IMR-90 (cell line): ENCODE measurements around the gene FAM234B. TPM values are rescaled to one million over a fixed set of nuclear protein-coding genes. Genes with fewer than 3 reads are reported as not detected.

ENCODE experiments used
- ATAC-seq: fragments of 200-7000 bp; cut with Tn5 transposase; 2 replicates; pipeline ENCODE4 v1.9.1; 2020; ENCODE audit warnings: low read depth, mild to moderate bottlenecking, moderate library complexity
- BruUV-seq: library from RNA; stranded (reverse); fragments of 400-500 nt; replicated peaks from 2 replicates; lab custom pipeline; 2021; lab: Mats Ljungman, UMichigan
- CTCF ChIA-PET: fragments of 300-600 bp; formaldehyde crosslinking; extraction: SDS; loops from one replicate; lab custom pipeline; 2021; ENCODE audit warnings: antibody characterized with exemption; lab: Yijun Ruan, JAX
- POLR2A ChIA-PET: fragments of 300-600 bp; sonication (Branson Sonifier 250); formaldehyde crosslinking; loops from one replicate; lab custom pipeline; 2022; ENCODE audit warnings: antibody characterized with exemption; ENCODE audit not compliant: unreplicated experiment; lab: Charles Lee
- DNase-seq: peaks from one replicate; pipeline ENCODE4 v3.0.0; 2013
- H2AFZ ChIP-seq: replicated peaks from 2 replicates; pipeline ENCODE3; 2013; ENCODE audit warnings: low read length, mild to moderate bottlenecking; ENCODE audit not compliant: poor library complexity
- H2AK5ac ChIP-seq: 2 replicates; pipeline ENCODE4 v1.6.1; 2013; ENCODE audit warnings: low read depth, low read length, inconsistent platforms
- H2AK9ac ChIP-seq: replicated peaks from 2 replicates; pipeline ENCODE3; 2013; ENCODE audit warnings: mild to moderate bottlenecking, low read depth, low read length, moderate library complexity; ENCODE audit not compliant: poor library complexity
- H2BK120ac ChIP-seq: 2 replicates; pipeline ENCODE4 v1.6.1; 2013; ENCODE audit warnings: low read depth, low read length, inconsistent platforms
- H2BK15ac ChIP-seq: 3 replicates; pipeline ENCODE4 v1.6.1; 2013; ENCODE audit warnings: low read depth, low read length, inconsistent platforms
- H2BK20ac ChIP-seq: 2 replicates; pipeline ENCODE4 v1.6.1; 2013; ENCODE audit warnings: low read depth, mild to moderate bottlenecking, inconsistent platforms, low read length, moderate library complexity
- H2BK5ac ChIP-seq: 2 replicates; pipeline ENCODE4 v1.6.1; 2013; ENCODE audit warnings: mild to moderate bottlenecking, low read depth, low read length, inconsistent platforms; ENCODE audit not compliant: poor library complexity, severe bottlenecking
- H3K14ac ChIP-seq: replicated peaks from 2 replicates; pipeline ENCODE4 v1.6.1; 2013; ENCODE audit warnings: low read depth, low read length, inconsistent platforms
- H3K18ac ChIP-seq: 2 replicates; pipeline ENCODE4 v1.6.1; 2013; ENCODE audit warnings: low read depth, low read length, control low read depth
- H3K23ac ChIP-seq: 2 replicates; pipeline ENCODE4 v1.6.1; 2013; ENCODE audit warnings: low read depth, low read length, inconsistent platforms
- H3K27ac ChIP-seq: 2 replicates; pipeline ENCODE4 v1.5.1; 2013; ENCODE audit warnings: mild to moderate bottlenecking, control low read depth, low read length; ENCODE audit not compliant: insufficient read depth
- H3K27me3 ChIP-seq: 2 replicates; pipeline ENCODE4 v1.6.1; 2013; ENCODE audit warnings: low read length; ENCODE audit not compliant: control insufficient read depth, insufficient read depth
- H3K36me3 ChIP-seq: 2 replicates; pipeline ENCODE4 v1.6.1; 2013; ENCODE audit warnings: low read length, mixed read lengths; ENCODE audit not compliant: control insufficient read depth, insufficient read depth
- H3K4ac ChIP-seq: 2 replicates; pipeline ENCODE4 v1.6.1; 2013; ENCODE audit warnings: low read depth, low read length, inconsistent platforms
- H3K4me1 ChIP-seq: 2 replicates; pipeline ENCODE4 v1.6.1; 2013; ENCODE audit warnings: low read length, mixed read lengths; ENCODE audit not compliant: control insufficient read depth, insufficient read depth
- H3K4me2 ChIP-seq: 2 replicates; pipeline ENCODE4 v1.6.1; 2013; ENCODE audit warnings: low read depth, mild to moderate bottlenecking, control low read depth, low read length, moderate library complexity
- H3K4me3 ChIP-seq: 2 replicates; pipeline ENCODE4 v1.5.1; 2013; ENCODE audit warnings: low read depth, mild to moderate bottlenecking, control low read depth, low read length, moderate library complexity; ENCODE audit not compliant: insufficient read depth
- H3K56ac ChIP-seq: 2 replicates; pipeline ENCODE4 v1.6.1; 2013; ENCODE audit warnings: low read length, inconsistent platforms; ENCODE audit not compliant: insufficient read depth; ENCODE audit errors: extremely low read depth
- H3K79me1 ChIP-seq, 2 experiments: 2 replicates each; pipeline ENCODE4 v1.6.1; 2013; ENCODE audit warnings: low read length in 2 of 2, inconsistent platforms in 1 of 2, low read depth in 1 of 2
- H3K9ac ChIP-seq: 2 replicates; pipeline ENCODE4 v1.6.1; 2013; ENCODE audit warnings: low read depth, low read length, control low read depth
- H3K9me1 ChIP-seq: 2 replicates; pipeline ENCODE4 v1.6.1; 2013; ENCODE audit warnings: low read length, inconsistent platforms; ENCODE audit not compliant: insufficient read depth
- H3K9me3 ChIP-seq: 2 replicates; pipeline ENCODE4 v1.6.1; 2013; ENCODE audit warnings: low read length; ENCODE audit not compliant: control insufficient read depth, insufficient read depth
- H4K20me1 ChIP-seq: 2 replicates; pipeline ENCODE4 v1.6.1; 2013; ENCODE audit warnings: low read length, inconsistent platforms; ENCODE audit not compliant: insufficient read depth
- H4K5ac ChIP-seq: 2 replicates; pipeline ENCODE4 v1.6.1; 2013; ENCODE audit warnings: mild to moderate bottlenecking, low read depth, low read length, control low read depth
- H4K8ac ChIP-seq, 2 experiments: 2 replicates each; pipeline ENCODE4 v1.6.1; 2013; ENCODE audit warnings: low read depth in 2 of 2, low read length in 2 of 2, control low read depth in 1 of 2, inconsistent platforms in 1 of 2
- H4K91ac ChIP-seq: 2 replicates; pipeline ENCODE4 v1.6.1; 2013; ENCODE audit warnings: low read depth, low read length, inconsistent platforms; ENCODE audit not compliant: insufficient read depth
- BHLHE40 ChIP-seq: fragments of 150-350 bp; IDR thresholded peaks from 2 replicates; pipeline ENCODE4 v1.6.1; 2016; ENCODE audit warnings: mild to moderate bottlenecking, low read depth, low read length
- CEBPB ChIP-seq: IDR thresholded peaks from 2 replicates; pipeline ENCODE4 v1.6.1; 2012; ENCODE audit warnings: low read depth, low read length, improper control_type of control experiment
- CHD1 ChIP-seq: IDR thresholded peaks from 2 replicates; pipeline ENCODE4 v1.6.1; 2012; ENCODE audit warnings: low read depth, low read length, improper control_type of control experiment
- CTCF ChIP-seq: conservative IDR thresholded peaks from 2 replicates; pipeline ENCODE4 v1.5.1; 2012; ENCODE audit warnings: mild to moderate bottlenecking, low read depth, low read length, improper control_type of control experiment
- FOS ChIP-seq: fragments of 150-350 bp; IDR thresholded peaks from 2 replicates; pipeline ENCODE4 v1.6.1; 2016; ENCODE audit warnings: low read depth, low read length
- MAFK ChIP-seq: IDR thresholded peaks from 2 replicates; pipeline ENCODE4 v1.6.1; 2012; ENCODE audit warnings: low read depth, low read length, improper control_type of control experiment
- MAZ ChIP-seq: IDR thresholded peaks from 2 replicates; pipeline ENCODE4 v1.6.1; 2012; ENCODE audit warnings: low read depth, mild to moderate bottlenecking, low read length, improper control_type of control experiment, moderate library complexity, borderline replicate concordance
- MXI1 ChIP-seq: IDR thresholded peaks from 2 replicates; pipeline ENCODE4 v1.6.1; 2012; ENCODE audit warnings: low read depth, mild to moderate bottlenecking, low read length, moderate library complexity, borderline replicate concordance
- NFE2L2 ChIP-seq: fragments of 150-350 bp; IDR thresholded peaks from 2 replicates; pipeline ENCODE4 v1.6.1; 2016; ENCODE audit warnings: low read depth, mild to moderate bottlenecking, low read length
- POLR2A ChIP-seq: IDR thresholded peaks from 2 replicates; pipeline ENCODE4 v1.6.1; 2012; ENCODE audit warnings: mild to moderate bottlenecking, low read depth, low read length
- RAD21 ChIP-seq: IDR thresholded peaks from 2 replicates; pipeline ENCODE4 v1.6.1; 2012; ENCODE audit warnings: low read length, improper control_type of control experiment
- RCOR1 ChIP-seq: IDR thresholded peaks from 2 replicates; pipeline ENCODE4 v1.6.1; 2012; ENCODE audit warnings: mild to moderate bottlenecking, low read length, improper control_type of control experiment; ENCODE audit not compliant: insufficient replicate concordance
- RFX5 ChIP-seq: IDR thresholded peaks from 2 replicates; pipeline ENCODE4 v1.8.0; 2012; ENCODE audit warnings: low read depth, mild to moderate bottlenecking, low read length, moderate library complexity
- SMC3 ChIP-seq: fragments of 150-350 bp; IDR thresholded peaks from 2 replicates; pipeline ENCODE4 v1.6.1; 2016; ENCODE audit warnings: low read depth, mild to moderate bottlenecking, antibody characterized with exemption, low read length, moderate library complexity
- WGBS, 2 experiments: methylation state at CpG; one replicate each; pipeline versions ENCODE4 v1.1.5 to v1.1.7; 2013; ENCODE audit warnings: missing lambda C conversion rate in 2 of 2; ENCODE audit not compliant: insufficient read length in 1 of 2; ENCODE audit errors: extremely low coverage in 2 of 2; 5-methylcytosine and 5-hydroxymethylcytosine counted together
- dilution Hi-C: fragments of 300-500 bp; cut with HindIII; formaldehyde crosslinking; loops from one replicate; pipeline ENCODE4 v1.14.3; 2018; ENCODE audit warnings: low sequenced_read_pairs; ENCODE audit not compliant: unreplicated experiment
- in situ Hi-C: fragments of 300-500 bp; cut with MboI; formaldehyde crosslinking; loops from 3 replicates; pipeline ENCODE4 v1.14.3; 2019; ENCODE audit warnings: low sequenced_read_pairs, inconsistent platforms, mixed read lengths
- intact Hi-C: fragments of 100-400 bp; cut with micrococcal nuclease; formaldehyde crosslinking; loops from 2 replicates; pipeline ENCODE4 v1.10.0; 2022
- polyA plus RNA-seq, 3 experiments: library from polyadenylated mRNA; depleted of rRNA; stranded (reverse); fragments of >200 nt; gene quantifications; 2 replicates each; pipeline ENCODE4 v1.2.3, GENCODE V29; 2012; ENCODE audit warnings: low replicate concordance in 1 of 3
- total RNA-seq: library from RNA; depleted of rRNA; stranded (reverse); fragments of >200 nt; gene quantifications from 2 replicates; pipeline ENCODE4 v1.2.3, GENCODE V29; 2012
- TF ChIP-seq, protein P1 (sequence below): fragments of 150-350 bp; IDR thresholded peaks from 2 replicates; pipeline ENCODE4 v1.6.1; 2016; ENCODE audit warnings: low read depth, mild to moderate bottlenecking, low read length, moderate library complexity, borderline replicate concordance
- TF ChIP-seq, protein P2 (sequence below): fragments of 150-350 bp; IDR thresholded peaks from 2 replicates; pipeline ENCODE4 v1.6.1; 2017; ENCODE audit warnings: mild to moderate bottlenecking, antibody characterized with exemption, low read length, low read depth

The FAM234B gene
- total and polyA plus RNA-seq, 2 of the 4 experiments (the other 2 are of a cell fraction): 3.6 to 8.6 TPM

GRCh38 chr12:13067322-13067721 is 23.1 kb downstream of the FAM234B start:
- no peak for TF ChIP-seq POLR2A
- no peak for TF ChIP-seq BHLHE40
- TF ChIP-seq FOS: no peak
- TF ChIP-seq MAZ: no peak
- no peak for TF ChIP-seq RFX5
- TF ChIP-seq CTCF: no peak
- no peak for TF ChIP-seq RCOR1
- TF ChIP-seq NFE2L2: no peak
- no peak for TF ChIP-seq CEBPB
- no peak for TF ChIP-seq RAD21
- no peak for TF ChIP-seq MAFK
- TF ChIP-seq, protein P1, sequence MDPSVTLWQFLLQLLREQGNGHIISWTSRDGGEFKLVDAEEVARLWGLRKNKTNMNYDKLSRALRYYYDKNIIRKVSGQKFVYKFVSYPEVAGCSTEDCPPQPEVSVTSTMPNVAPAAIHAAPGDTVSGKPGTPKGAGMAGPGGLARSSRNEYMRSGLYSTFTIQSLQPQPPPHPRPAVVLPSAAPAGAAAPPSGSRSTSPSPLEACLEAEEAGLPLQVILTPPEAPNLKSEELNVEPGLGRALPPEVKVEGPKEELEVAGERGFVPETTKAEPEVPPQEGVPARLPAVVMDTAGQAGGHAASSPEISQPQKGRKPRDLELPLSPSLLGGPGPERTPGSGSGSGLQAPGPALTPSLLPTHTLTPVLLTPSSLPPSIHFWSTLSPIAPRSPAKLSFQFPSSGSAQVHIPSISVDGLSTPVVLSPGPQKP: no peak
- TF ChIP-seq SMC3: no peak
- TF ChIP-seq MXI1: no peak
- TF ChIP-seq CHD1: no peak
- TF ChIP-seq, protein P2, sequence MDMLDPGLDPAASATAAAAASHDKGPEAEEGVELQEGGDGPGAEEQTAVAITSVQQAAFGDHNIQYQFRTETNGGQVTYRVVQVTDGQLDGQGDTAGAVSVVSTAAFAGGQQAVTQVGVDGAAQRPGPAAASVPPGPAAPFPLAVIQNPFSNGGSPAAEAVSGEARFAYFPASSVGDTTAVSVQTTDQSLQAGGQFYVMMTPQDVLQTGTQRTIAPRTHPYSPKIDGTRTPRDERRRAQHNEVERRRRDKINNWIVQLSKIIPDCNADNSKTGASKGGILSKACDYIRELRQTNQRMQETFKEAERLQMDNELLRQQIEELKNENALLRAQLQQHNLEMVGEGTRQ: no peak
- ATAC-seq: no peak
- no peak for DNase-seq
- no peak overlapping the region for H2BK5ac ChIP-seq
- H3K23ac ChIP-seq: no peak overlapping the region
- no peak overlapping the region for H2BK120ac ChIP-seq
- no peak overlapping the region for H4K5ac ChIP-seq
- peaks cover 8% of the 10 kb centered on the region for H3K36me3 ChIP-seq
- ChIA-PET POLR2A (no interaction called here), CTCF (no interaction called here)
- H3K18ac ChIP-seq: no peak overlapping the region
- H2BK15ac ChIP-seq: no peak overlapping the region
- H2AFZ ChIP-seq: no peak overlapping the region
- H4K8ac ChIP-seq: no peak overlapping the region
- no peak overlapping the region for H2AK5ac ChIP-seq
- H3K27ac ChIP-seq: no peak overlapping the region
- no peaks in the 10 kb centered on the region for H3K9me3 ChIP-seq
- no peaks in the 10 kb centered on the region for H3K27me3 ChIP-seq
- no peak overlapping the region for H3K9ac ChIP-seq
- no peak overlapping the region for H2BK20ac ChIP-seq
- BruUV-seq: no TSS peak
- H3K79me1 ChIP-seq: no peaks in the 10 kb centered on the region
- H3K14ac ChIP-seq: no peak overlapping the region
- H3K4me3 ChIP-seq: no peak overlapping the region
- in situ Hi-C loops (no loop called here), intact Hi-C loops (no loop called here), dilution Hi-C loops (no loop called here)
- no peaks in the 10 kb centered on the region for H4K20me1 ChIP-seq
- H3K4me2 ChIP-seq: no peak overlapping the region
- no peaks in the 10 kb centered on the region for H3K4me1 ChIP-seq
- H3K9me1 ChIP-seq: peaks cover 4% of the 10 kb centered on the region; the same call in 1 of the 2 replicates
- H3K56ac ChIP-seq: no peak overlapping the region
- H4K91ac ChIP-seq: no peak overlapping the region
- no peak overlapping the region for H3K4ac ChIP-seq
- no peak overlapping the region for H2AK9ac ChIP-seq
- WGBS, 2 experiments: no CpG with 5 or more reads among the region's 1 CpG
